PC-3 (cell line): Measurements from ENCODE around the gene VPREB3. TPM values are rescaled to one million over a fixed set of nuclear protein-coding genes. Genes with fewer than 3 reads are reported as not detected.
"Not testable (repeated sequence)": the region's sequence is repeated elsewhere in the genome, so short reads cannot be mapped to it uniquely, and the experiment has no call there.

Source experiments
- ATAC-seq: fragments of 200-7000 bp; cut with Tn5 transposase; 2 replicates; pipeline ENCODE4 v1.9.1; 2020; ENCODE audit warnings: mild to moderate bottlenecking, moderate library complexity
- BruUV-seq: library from RNA; stranded (reverse); fragments of 400-500 nt; replicated peaks from 2 replicates; lab custom pipeline; 2021; lab: Mats Ljungman, UMichigan
- CTCF ChIA-PET: fragments of 300-600 bp; sonication (Branson Sonifier 250); formaldehyde crosslinking; loops from one replicate; lab custom pipeline; 2022; ENCODE audit warnings: antibody characterized with exemption; lab: Charles Lee
- POLR2A ChIA-PET: fragments of 300-600 bp; sonication (Branson Sonifier 250); formaldehyde crosslinking; loops from one replicate; lab custom pipeline; 2022; ENCODE audit warnings: antibody characterized with exemption; ENCODE audit not compliant: unreplicated experiment; lab: Charles Lee
- DNase-seq: peaks from one replicate; pipeline ENCODE4 v3.0.0-alpha.2; 2015
- H2AFZ ChIP-seq: fragments of 300-600 bp; sonication (generic); 2 replicates; pipeline ENCODE4 v1.6.0; 2016; ENCODE audit warnings: antibody characterized with exemption, low read length
- H3F3A ChIP-seq: fragments of 300-600 bp; sonication (generic); one replicate; pipeline ENCODE4 v1.6.0; 2017; ENCODE audit warnings: antibody characterized with exemption, low read length, control low read depth, mild to moderate bottlenecking; ENCODE audit not compliant: unreplicated experiment
- H3K27ac ChIP-seq: fragments of 300-600 bp; sonication (generic); 2 replicates; pipeline ENCODE4 v1.5.1; 2016; ENCODE audit warnings: mild to moderate bottlenecking, low read length
- H3K27me3 ChIP-seq: fragments of 300-600 bp; sonication (generic); 2 replicates; pipeline ENCODE4 v1.6.1; 2016; ENCODE audit warnings: low read length, mixed read lengths
- H3K36me3 ChIP-seq: fragments of 300-600 bp; sonication (generic); 2 replicates; pipeline ENCODE4 v1.6.1; 2016; ENCODE audit warnings: low read depth, mixed run types, low read length, mixed read lengths
- H3K4me1 ChIP-seq: fragments of 300-600 bp; sonication (generic); 2 replicates; pipeline ENCODE4 v1.5.1; 2016; ENCODE audit warnings: low read length; ENCODE audit not compliant: insufficient read depth
- H3K4me2 ChIP-seq: fragments of 300-600 bp; sonication (generic); 2 replicates; pipeline ENCODE4 v1.6.0; 2016; ENCODE audit warnings: low read length
- H3K4me3 ChIP-seq: fragments of 300-600 bp; sonication (generic); 2 replicates; pipeline ENCODE4 v1.5.1; 2016; ENCODE audit warnings: mild to moderate bottlenecking, low read length, mixed read lengths
- H3K79me2 ChIP-seq: fragments of 300-600 bp; sonication (generic); 2 replicates; pipeline ENCODE4 v1.6.1; 2017; ENCODE audit warnings: low read length, mixed read lengths
- H3K9ac ChIP-seq: fragments of 300-600 bp; sonication (generic); 2 replicates; pipeline ENCODE4 v1.6.0; 2016; ENCODE audit warnings: mild to moderate bottlenecking, low read length
- H3K9me2 ChIP-seq: fragments of 300-600 bp; sonication (generic); replicated peaks from 2 replicates; pipeline ENCODE4 v1.6.1; 2016; ENCODE audit warnings: mixed run types, low read length, mixed read lengths
- H3K9me3 ChIP-seq: fragments of 300-600 bp; sonication (generic); 2 replicates; pipeline ENCODE4 v1.6.1; 2016; ENCODE audit warnings: low read length, mixed read lengths
- H4K20me1 ChIP-seq: fragments of 300-600 bp; sonication (generic); 2 replicates; pipeline ENCODE4 v1.6.1; 2016; ENCODE audit warnings: low read length, mixed read lengths
- CTCF ChIP-seq: fragments of 300-600 bp; sonication (generic); conservative IDR thresholded peaks from 2 replicates; pipeline ENCODE4 v1.5.1; 2017; ENCODE audit warnings: antibody characterized with exemption, low read depth, mild to moderate bottlenecking, low read length
- EZH2 ChIP-seq: fragments of 300-600 bp; sonication (generic); IDR thresholded peaks from one replicate; pipeline ENCODE4 v1.6.1; 2017; ENCODE audit warnings: antibody characterized with exemption, mild to moderate bottlenecking, low read length; ENCODE audit not compliant: unreplicated experiment
- EZH2phosphoT487 ChIP-seq: fragments of 300-600 bp; sonication (generic); IDR thresholded peaks from 2 replicates; pipeline ENCODE4 v1.6.1; 2018; ENCODE audit warnings: mild to moderate bottlenecking, antibody characterized with exemption, low read length, borderline replicate concordance
- intact Hi-C: fragments of 100-400 bp; cut with micrococcal nuclease; formaldehyde crosslinking; loops from 2 replicates; pipeline ENCODE4 v1.9.0; 2023
- total RNA-seq: library from RNA; depleted of rRNA; stranded (reverse); fragments of >200 nt; gene quantifications from 2 replicates; pipeline ENCODE4 v1.2.3, GENCODE V29; 2014

VPREB3 gene
- total RNA-seq, 1 experiment from 2014 or later, result 0.77 TPM

- no peak for ATAC-seq
- POLR2A ChIA-PET, result no interaction called here
- CTCF ChIA-PET, result no interaction called here
Measured at GRCh38 chr22:23742505-23743264, 11.5 kb downstream of the VPREB3 start.

GRCh38 chr22:23737696-23738095 lies 16.5 kb downstream of the VPREB3 start:
- no peaks in the 10 kb centered on the region for H3K36me3 ChIP-seq
- H3K9me3 ChIP-seq, result no peaks in the 10 kb centered on the region
- no peaks in the 10 kb centered on the region for H3K27me3 ChIP-seq
- ChIA-PET POLR2A (no interaction called here), CTCF (no interaction called here)
- no peaks in the 10 kb centered on the region for H3K4me1 ChIP-seq
- TF ChIP-seq EZH2phosphoT487, result no peak
- TF ChIP-seq EZH2, result no peak
- TF ChIP-seq CTCF, result no peak
- H3K4me3 ChIP-seq, result no peak overlapping the region
- ATAC-seq, result no peak
- H3K79me2 ChIP-seq, result no peaks in the 10 kb centered on the region
- DNase-seq, result no peak
- no peak overlapping the region for H3K4me2 ChIP-seq
- no peak overlapping the region for H2AFZ ChIP-seq
- no peak overlapping the region for H3K27ac ChIP-seq
- intact Hi-C loops, result no loop called here
- BruUV-seq, result no TSS peak
- no peaks in the 10 kb centered on the region for H3K9me2 ChIP-seq
- no peaks in the 10 kb centered on the region for H3F3A ChIP-seq
- H4K20me1 ChIP-seq, result no peaks in the 10 kb centered on the region
- H3K9ac ChIP-seq, result no peak overlapping the region

More at GRCh38 chr22:23742505-23743264, 11.5 kb downstream of the VPREB3 start:
- no peak overlapping the region for H3K4me2 ChIP-seq
- no peaks in the 10 kb centered on the region for H3K27me3 ChIP-seq
- H3K4me3 ChIP-seq, result no peak overlapping the region
- H3K36me3 ChIP-seq, result peaks cover 4% of the 10 kb centered on the region; the same call in 1 of the 2 replicates
- no peak overlapping the region for H3K27ac ChIP-seq
- no peaks in the 10 kb centered on the region for H3K4me1 ChIP-seq
- BruUV-seq, result no TSS peak
- no peaks in the 10 kb centered on the region for H3F3A ChIP-seq
- no peak for DNase-seq
- no peak overlapping the region for H3K9ac ChIP-seq
- no peaks in the 10 kb centered on the region for H3K9me3 ChIP-seq
- TF ChIP-seq EZH2phosphoT487, result no peak
- no peak for TF ChIP-seq CTCF
- TF ChIP-seq EZH2, result no peak
- H4K20me1 ChIP-seq, result no peaks in the 10 kb centered on the region
- intact Hi-C loops, result no loop called here
- H3K9me2 ChIP-seq, result no peaks in the 10 kb centered on the region
- H3K79me2 ChIP-seq, result no peaks in the 10 kb centered on the region
- no peak overlapping the region for H2AFZ ChIP-seq

GRCh38 chr22:23728108-23728507 lies 26.1 kb downstream of the VPREB3 start:
- H3K9me2 ChIP-seq, H3K79me2 ChIP-seq, H3K36me3 ChIP-seq, ATAC-seq, H4K20me1 ChIP-seq, H3K4me2 ChIP-seq, H3F3A ChIP-seq, H3K4me3 ChIP-seq, H3K27me3 ChIP-seq, H3K9me3 ChIP-seq, intact Hi-C loops, CTCF ChIA-PET, H3K4me1 ChIP-seq, H3K27ac ChIP-seq, DNase-seq, POLR2A ChIA-PET, H2AFZ ChIP-seq, BruUV-seq, H3K9ac ChIP-seq: not testable (repeated sequence)
